ES-I3 (cell line): ENCODE measurements around the gene ZNF232.
"Not testable (repeated sequence)": the region's sequence is repeated elsewhere in the genome, so short reads cannot be mapped to it uniquely, and the experiment has no call there.

Experiments used
- H3K36me3 ChIP-seq: 2 replicates; pipeline ENCODE4 v1.6.1; 2013; ENCODE audit warnings: mild to moderate bottlenecking, low read length, control low read depth, moderate library complexity; ENCODE audit not compliant: insufficient read depth
- H3K4me1 ChIP-seq: 2 replicates; pipeline ENCODE4 v1.6.1; 2013; ENCODE audit warnings: mild to moderate bottlenecking, control low read depth, low read length; ENCODE audit not compliant: insufficient read depth
- H3K9ac ChIP-seq: 2 replicates; pipeline ENCODE4 v1.6.1; 2013; ENCODE audit warnings: low read depth, mild to moderate bottlenecking, low read length, moderate library complexity
- H3K9me3 ChIP-seq: 2 replicates; pipeline ENCODE4 v1.6.1; 2013; ENCODE audit warnings: mild to moderate bottlenecking, low read length, moderate library complexity; ENCODE audit not compliant: control insufficient read depth, insufficient read depth

Gene ZNF232

GRCh38 chr17:5111402-5112204 lies at the start of gene ZNF232:
TSS of gene ZNF232 (minus strand) at chr17:5111878. CDS start at chr17:5111822, 56 bp downstream.
- H3K36me3 ChIP-seq = peaks cover 25% of the 10 kb centered on the region
- peaks cover 5% of the 10 kb centered on the region for H3K9me3 ChIP-seq
- H3K9ac ChIP-seq = peak within 1 kb of the TSS; percentile 95
- no peaks in the 10 kb centered on the region for H3K4me1 ChIP-seq

DNA sequence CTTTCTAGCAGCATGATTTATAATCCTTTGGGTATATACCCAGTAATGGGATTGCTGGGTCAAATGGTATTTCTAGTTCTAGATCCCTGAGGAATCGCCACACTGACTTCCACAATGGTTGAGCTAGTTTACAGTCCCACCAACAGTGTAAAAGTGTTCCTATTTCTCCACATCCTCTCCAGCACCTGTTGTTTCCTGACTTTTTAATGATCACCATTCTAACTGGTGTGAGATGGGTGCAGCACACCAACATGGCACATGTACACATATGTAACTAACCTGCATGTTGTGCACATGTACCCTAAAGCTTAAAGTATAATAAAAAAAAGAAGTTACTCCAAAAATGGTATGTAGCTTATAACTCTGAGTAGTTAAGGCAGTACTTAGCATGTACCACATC lies 49.0 kb upstream of the ZNF232 start:
- H3K36me3 ChIP-seq, H3K4me1 ChIP-seq, H3K9ac ChIP-seq, H3K9me3 ChIP-seq: not testable (repeated sequence)

DNA sequence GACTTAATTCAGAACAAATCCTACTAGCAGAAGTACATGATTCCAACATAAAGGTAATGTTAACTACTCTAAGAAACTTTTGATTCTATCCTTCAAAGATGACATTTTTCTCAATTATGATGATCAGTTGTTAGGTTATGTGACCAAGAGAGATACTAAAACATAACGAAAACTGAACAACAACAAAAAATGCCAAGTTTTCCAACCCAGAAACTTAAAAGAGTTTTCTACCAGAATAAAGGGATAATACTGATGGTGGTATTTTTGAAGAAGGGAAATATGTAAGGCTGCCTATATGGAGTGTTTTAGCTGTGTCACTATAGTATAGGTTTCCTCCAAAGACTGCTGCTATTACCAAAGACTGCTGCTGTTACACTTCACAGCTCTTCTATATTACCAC lies 34.4 kb upstream of the ZNF232 start:
- H3K9ac ChIP-seq, H3K36me3 ChIP-seq, H3K4me1 ChIP-seq, H3K9me3 ChIP-seq: not testable (repeated sequence)

DNA sequence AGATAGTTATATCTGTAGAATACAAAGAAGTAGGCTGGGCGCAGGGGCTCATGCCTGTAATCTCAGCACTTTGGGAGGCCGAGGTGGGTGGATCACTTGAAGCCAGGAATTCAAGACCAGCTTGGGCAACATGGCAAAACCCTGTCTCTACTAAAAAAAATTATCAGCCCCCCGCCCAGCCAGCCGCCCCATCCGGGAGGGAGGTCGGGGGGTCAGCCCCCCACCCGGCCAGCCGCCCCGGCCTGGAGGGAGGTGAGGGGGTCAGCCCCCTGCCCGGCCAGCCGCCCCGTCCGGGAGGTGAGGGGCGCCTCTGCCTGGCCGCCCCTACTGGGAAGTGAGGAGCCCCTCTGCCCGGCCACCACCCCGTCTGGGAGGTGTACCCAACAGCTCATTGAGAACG lies 31.2 kb upstream of the ZNF232 start:
- H3K9me3 ChIP-seq, H3K9ac ChIP-seq, H3K4me1 ChIP-seq, H3K36me3 ChIP-seq: not testable (repeated sequence)

GRCh38 chr17:5139458-5139732 lies 27.7 kb upstream of the ZNF232 start:
- Histone ChIP-seq H3K36me3 (no peaks in the 10 kb centered on the region), H3K4me1 (no peaks in the 10 kb centered on the region), H3K9ac (no peak overlapping the region), H3K9me3 (no peaks in the 10 kb centered on the region)

DNA sequence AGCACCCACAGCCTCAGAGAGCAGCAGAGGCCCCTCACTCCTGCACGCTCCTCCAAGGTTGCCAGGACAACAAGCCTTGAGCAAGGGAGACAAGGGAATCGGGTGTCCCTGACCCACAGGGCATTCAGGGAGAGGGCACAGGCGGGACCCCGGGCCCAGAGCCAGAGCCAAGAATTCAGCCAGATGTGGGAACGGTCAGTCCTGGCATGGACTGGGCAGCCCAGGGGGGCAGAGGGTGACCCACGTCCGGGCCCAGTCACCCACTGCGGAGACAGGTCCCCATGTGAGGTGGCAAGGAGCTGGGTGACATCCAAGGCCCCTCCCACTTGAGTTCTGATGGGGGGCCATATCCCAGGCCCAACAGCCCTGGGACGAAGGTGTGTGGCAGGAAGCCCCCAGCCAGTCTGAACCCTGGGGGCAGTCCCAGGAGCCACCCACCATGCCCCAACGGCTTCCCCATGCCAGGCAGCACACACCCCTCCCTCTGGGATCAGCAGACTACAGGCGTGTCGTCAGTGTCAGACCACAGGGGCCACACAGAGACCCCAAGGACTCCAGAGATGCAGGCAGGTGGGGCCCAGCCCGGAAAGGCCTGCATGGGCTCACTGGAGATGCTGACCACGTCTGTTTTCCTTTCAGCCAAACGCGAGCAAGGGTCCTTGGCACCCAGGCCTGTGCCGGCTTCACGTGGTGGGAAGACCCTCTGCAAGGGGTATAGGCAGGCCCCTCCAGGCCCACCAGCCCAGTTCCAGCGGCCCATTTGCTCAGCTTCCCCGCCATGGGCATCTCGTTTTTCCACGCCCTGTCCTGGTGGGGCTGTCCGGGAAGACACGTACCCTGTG lies 27.2 kb upstream of the ZNF232 start:
- Histone ChIP-seq H3K4me1 (no peaks in the 10 kb centered on the region), H3K36me3 (no peaks in the 10 kb centered on the region), H3K9me3 (no peaks in the 10 kb centered on the region), H3K9ac (no peak overlapping the region)

DNA sequence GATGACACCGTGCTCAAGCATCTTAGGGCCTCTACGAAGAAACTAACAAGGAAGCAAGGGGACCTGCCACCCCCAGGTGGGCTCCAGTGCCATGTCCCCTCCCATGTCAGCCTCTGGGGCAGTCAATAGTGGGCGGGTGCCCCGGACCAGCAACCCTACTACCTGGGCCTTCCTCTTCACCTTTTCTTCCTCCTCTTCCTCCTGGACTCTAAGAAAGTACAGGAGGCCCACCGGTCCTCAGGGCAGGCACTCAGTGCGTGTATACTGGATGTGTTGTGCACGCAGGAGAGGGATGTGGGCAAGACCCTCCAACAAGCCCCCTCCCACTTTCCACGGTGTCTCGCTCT lies 26.5 kb upstream of the ZNF232 start:
- H3K9ac ChIP-seq, H3K9me3 ChIP-seq, H3K4me1 ChIP-seq, H3K36me3 ChIP-seq: not testable (repeated sequence)

- not testable (repeated sequence) for H3K4me1 ChIP-seq, H3K9me3 ChIP-seq, H3K9ac ChIP-seq, H3K36me3 ChIP-seq
These were observed 26.0 kb upstream of the ZNF232 start for GRCh38 chr17:5137511-5138197.

DNA sequence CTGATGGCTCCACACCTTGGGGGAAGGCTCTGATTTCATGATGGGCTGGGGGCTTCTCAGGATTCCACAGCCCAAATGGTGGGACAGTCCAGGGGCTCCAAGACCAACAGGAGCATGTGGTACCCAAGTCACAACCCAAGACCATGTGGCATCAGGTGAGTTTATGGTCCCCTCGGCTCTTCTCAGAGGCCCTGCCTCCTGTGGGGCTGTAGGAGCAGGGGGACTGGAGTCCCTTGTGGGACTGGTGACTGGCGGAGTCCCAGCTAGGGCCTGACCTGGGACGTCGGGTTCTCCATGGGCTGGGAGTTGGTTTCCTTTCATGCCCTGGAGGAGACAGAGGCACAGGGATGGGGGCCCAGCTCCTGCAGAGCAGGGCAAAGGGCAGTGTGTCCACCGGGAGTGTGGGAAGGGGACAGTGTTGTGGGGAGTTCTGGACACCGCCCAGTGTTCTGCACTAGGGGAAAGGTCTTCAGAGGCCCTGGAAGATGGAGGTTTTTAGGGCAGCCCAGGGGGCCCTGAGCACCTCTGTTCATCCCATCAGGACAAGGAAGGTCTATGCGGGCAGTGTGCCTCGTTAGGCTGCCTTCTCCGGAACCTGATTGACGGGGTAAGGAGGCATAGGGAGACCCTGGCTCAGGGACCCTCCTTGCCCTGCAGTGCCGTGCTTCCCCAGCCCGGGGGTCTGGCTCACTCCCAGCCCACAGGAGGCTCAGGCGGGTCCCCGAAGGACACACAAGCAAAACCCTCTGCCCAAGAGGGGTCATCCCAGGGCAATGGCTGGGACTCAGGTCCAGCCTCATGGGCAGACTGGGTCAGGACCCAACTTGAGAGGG lies 25.1 kb upstream of the ZNF232 start:
- not testable (repeated sequence) for H3K9me3 ChIP-seq, H3K9ac ChIP-seq, H3K36me3 ChIP-seq, H3K4me1 ChIP-seq

DNA sequence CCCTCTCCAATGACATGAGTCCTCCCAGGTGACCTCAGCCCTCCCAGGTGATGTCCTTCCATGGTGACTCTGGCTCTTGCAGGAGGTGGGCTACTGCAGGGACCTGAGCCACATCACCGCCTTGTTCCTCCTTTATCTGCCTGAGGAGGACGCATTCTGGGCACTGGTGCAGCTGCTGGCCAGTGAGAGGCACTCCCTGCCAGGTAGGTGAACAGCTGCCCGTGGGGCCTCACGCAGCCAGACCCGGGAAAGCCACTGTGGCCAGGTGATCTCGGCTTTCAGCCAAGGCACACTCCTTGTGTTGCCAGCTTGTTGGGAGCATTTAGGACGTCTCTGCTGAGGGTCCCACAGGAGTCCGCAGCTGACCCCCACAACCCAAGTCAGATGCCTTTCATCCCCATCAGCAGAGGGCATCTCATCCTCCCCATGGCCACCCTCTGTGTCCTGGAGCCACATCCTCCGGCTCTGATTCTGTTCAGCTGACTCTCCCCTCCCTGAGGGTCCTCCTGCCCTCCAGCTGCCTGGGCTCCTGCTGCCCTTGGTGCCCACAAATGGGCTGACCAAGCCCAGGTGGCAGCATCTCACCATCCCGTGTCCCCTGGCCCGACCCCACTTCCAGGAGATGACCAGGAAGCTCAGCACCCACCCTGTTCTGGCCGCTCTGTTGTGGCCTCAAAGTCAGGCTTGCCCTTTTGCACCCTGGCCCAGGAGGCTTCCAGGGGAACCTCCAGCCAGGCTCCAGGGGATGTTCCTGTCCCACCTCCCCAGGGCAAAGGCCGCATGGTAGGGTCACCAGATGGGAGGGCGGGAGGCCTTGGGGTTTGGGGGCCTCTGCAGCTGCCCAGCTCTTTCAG lies 24.3 kb upstream of the ZNF232 start:
- Histone ChIP-seq H3K9me3 (no peaks in the 10 kb centered on the region), H3K9ac (no peak overlapping the region), H3K4me1 (no peaks in the 10 kb centered on the region), H3K36me3 (no peaks in the 10 kb centered on the region)

DNA sequence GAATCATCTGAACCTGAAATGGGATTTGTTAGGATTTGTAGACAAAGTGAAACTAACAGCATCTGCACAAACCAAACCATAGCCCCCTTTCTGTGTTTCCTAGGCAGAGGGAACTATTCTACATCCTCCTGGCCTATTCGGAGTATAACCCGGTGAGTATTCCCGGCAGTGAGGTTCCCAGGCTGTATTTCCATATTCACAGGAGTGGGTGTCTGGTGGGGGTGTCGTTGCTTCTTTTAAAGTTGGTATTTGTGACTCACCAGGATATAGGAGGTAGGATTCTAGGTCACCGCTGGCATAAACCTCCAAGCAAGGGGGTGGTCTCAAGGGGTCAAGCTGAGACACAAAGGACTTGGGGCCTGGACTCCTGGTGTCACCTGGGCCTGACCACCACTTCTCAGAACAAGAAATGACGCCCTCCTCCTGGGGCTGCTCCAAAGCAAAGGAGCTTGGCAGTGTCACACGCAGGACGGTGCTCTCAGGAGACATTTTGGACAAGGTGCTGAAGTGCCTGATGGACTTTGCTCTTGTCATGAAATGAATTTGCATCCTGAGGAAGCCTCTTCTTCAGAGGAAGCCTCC lies 23.5 kb upstream of the ZNF232 start:
- not testable (repeated sequence) for H3K36me3 ChIP-seq, H3K4me1 ChIP-seq, H3K9me3 ChIP-seq, H3K9ac ChIP-seq

DNA sequence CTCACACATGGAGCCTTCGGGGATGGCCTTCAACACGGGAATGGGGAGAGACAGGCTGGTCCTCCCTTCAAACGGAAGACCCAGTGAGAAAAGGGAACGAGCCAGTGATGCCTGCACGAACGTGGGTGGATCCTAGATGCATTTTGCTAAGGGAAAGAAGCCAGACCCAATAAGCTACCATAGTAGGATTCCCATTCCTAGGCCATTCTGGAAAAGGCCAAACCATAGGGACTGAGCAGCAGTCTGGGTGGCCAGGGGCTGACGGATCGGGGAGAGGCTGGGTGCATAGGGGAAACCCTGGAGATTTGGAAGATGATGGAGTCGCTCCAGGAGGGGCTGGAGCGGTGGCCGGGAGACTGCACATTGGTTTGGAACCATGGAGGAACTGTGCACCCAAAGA lies 22.9 kb upstream of the ZNF232 start:
- not testable (repeated sequence) for H3K9ac ChIP-seq, H3K9me3 ChIP-seq, H3K36me3 ChIP-seq, H3K4me1 ChIP-seq

- not testable (repeated sequence) for H3K36me3 ChIP-seq, H3K9ac ChIP-seq, H3K4me1 ChIP-seq, H3K9me3 ChIP-seq
These were observed 22.3 kb upstream of the ZNF232 start for GRCh38 chr17:5133961-5134360.
